Globus pallidus (tissue), 1 donor: ENCODE results near the gene IFNB1.

Source experiments
- DNase-seq: peaks from one replicate; pipeline ENCODE4 v3.0.0-alpha.2; 2015; ENCODE audit warnings: low spot score

The IFNB1 gene

DNA sequence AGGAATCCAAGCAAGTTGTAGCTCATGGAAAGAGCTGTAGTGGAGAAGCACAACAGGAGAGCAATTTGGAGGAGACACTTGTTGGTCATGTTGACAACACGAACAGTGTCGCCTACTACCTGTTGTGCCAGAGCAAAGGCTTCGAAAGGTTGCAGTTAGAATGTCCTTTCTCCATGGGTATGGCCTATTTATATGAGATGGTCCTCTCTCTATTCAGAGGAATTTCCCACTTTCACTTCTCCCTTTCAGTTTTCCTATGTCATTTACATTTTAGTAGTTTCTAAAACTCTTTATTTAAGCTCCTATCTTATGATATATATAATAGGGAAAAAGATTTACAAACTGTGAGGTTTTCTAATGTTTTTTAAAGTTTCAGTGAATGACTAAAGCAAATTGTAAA is at the start of gene IFNB1:
IFNB1 (minus strand) TSS at position 162 of the 400 bp plus-strand sequence; CDS start at position 89, 73 bp downstream.
- DNase-seq = no peak

DNA sequence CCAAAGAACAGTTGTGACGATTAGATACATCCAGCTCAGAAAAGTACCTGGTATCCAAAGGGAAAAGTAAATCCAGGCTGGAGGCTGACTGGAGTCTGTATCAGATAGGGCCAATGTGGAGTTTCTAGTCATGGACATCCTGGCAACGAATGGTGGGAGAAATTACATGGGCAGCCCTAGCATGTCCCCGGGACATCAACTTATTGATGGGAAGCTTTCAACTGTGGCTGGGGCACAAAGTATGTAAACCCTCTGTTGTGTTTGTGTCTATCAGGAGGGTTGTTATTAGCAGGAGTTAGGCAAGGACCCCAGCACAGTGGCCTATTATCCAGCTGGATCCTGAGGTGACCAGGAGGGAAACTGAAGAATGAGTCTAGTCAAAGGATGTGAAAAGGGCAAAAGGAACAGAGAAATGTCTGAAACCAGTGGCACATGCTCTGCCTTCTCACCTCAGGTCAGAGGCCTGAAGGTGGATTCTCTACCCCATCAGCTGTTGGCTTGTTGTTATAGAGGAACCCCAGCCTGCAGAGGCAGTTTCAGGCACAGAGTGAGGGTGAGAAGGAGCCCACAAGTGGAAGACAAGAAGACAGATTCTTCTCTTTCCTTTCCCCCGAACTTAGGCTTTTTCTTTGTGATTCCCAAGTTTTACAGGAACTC is 44.0 kb upstream of the IFNB1 start:
- no peak for DNase-seq

DNA sequence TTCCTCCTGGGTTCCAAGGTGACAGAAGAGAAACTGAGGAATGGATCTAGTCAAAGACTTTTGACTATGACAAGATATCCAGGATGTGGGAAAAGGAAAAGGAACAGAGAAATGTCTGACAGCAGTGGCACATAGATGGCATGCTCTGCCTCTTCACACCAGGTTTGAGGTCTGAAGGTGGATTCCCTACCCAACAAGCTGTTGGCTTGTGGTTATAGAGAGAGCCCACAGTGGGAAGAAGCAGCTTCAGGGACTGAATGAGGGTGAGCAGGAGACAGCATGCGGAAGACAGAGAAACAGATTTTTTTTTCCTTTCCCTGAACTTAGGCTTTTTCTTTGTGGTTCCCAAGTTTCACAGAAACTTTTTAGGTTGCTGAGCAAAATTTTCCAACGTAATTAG is 43.3 kb upstream of the IFNB1 start:
- DNase-seq = no peak

DNA sequence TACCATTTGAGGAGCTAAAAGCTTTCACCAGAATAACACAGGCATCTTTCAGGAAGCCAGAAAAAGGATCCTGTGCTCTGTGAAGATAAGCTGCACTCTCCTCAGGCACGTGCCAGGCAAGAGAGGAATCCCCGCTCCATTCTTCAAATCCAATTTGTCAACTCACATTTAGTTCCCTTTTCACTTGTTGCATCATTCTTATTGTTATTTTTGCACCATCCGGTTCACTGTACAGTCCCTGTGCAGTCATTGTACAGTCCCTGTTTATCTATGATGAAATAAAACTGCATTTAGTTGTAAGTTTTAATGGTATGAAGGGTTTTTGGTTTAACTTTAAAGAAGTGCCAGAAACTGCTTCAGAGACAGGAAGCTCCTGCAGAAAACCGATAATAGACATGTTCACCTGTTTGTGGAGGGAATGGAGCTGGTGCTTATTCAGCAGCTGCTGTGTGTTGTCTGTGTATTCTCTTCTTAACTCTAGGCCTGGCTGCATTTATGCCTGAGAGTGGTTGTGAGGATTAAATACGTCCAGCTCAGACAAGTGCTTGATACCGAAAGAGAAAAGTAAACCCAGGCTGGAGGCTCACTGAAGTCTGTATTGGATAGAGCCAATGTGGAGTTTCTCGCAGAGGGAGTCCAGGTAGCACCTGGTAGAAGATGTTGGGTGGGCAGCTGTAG is 41.5 kb upstream of the IFNB1 start:
- DNase-seq = no peak

DNA sequence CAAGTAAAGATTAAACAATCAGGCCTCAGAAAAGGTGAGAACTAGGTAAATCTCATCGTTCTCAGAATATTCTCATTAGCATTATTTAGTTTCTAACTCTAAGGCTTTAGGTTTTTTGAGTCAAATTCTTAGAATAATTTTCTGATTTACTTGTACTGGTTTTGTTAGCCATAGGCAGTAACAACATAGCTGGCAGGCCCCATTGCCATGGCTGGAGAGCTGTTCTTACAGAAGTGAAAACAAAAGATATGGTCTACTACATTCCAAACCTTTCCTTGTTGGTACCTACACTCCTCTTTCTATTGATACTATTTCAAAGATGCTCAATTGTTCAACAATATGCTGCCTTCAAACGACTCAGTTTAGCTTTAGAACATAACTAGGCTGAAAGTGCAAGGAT is 36.6 kb upstream of the IFNB1 start:
- DNase-seq = no peak

DNA sequence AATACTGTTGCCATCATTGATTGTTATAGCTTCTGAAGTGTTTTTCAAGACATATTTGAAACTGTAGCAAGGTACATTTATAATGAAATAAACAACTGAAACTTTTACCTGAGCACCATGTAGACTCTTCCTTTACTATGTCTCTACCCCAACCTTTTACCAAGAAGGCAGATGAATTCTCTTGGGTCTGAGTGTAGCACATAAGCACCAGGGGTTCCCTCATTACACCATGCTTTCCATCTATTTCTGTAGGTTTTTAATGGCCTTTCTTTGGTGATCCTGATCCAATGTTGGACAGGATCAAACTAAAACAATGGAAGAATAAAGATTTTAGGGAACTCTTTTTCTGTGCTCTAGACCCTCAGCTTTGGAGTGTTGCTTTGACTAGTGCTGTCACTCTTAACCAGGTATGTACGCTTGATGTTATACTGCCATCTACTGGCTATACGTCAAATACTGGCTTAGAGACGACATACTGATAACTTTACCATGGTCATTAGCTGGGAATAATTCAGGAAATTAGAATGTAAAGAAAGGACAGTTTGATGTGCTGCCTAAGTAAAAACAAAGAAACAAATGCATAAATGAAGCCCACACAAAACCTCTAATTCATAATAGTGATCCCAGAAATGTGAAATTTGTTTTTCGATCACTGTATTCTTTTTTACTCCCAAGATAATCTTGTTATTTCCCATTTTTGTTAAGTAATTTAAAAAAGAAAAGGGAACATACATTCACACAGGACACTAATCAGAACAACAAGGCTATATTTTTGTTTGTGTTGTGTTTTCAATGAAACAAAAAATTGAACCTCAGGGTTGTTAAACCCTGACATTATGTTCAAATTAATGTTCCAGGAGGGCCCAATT is 33.2 kb upstream of the IFNB1 start:
- peak; percentile 69 for DNase-seq

DNA sequence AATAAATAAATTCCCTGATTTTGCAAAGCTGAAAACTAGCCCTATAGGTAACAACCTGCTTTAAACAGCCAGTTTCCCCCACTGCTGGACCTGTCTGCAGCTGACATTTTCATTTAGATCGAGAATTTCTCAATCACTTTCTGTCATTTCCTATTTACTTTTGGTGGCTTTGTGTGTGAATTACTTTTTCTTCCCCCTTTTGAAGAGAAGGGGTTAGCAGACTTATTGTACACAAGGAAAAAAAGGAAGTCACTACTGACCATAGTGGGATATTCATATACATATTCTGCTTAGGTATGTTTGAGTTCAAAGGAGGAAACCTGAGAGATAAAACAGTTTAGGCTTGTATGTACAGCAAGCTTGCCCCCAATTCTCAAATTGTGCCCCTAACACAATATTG is 27.0 kb upstream of the IFNB1 start:
- DNase-seq = peak; percentile 16

DNA sequence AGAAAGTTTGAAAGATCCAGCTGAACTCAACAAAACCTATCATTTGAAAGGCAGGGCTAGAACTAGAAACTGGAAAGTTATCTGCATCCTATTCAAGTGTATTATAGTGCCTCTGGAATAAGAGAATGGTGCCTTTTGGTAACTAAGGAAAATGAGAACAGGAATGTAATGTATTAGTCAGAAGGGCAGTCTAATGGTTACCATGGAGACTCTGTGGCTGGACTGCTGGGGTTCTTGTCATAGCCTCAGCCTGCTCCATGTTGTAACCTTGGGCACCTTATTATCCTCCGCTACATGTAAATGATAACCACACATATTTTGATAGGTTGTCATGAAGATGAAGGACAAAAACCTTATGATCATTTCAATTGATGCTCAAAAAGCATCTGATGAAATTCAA is 24.6 kb upstream of the IFNB1 start:
- DNase-seq = no peak

DNA sequence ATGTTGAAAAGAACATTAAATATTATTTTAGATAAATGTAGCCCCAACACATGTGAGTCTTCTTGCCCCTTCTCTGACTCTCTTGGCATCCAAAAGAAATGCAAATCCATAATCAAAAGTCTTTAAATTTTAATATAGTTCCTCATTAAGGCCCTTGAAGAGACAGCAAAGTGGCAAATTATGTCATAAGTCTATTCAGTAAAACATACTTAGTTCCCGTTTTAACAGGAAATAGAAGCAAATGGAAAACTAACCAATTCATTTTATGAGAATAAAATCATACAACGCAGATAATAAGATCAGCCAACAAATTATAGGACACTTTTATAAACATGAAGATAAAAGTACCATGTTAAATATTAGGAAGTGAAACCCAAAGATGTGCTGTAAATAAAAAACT is 20.1 kb upstream of the IFNB1 start:
- DNase-seq = no peak

DNA sequence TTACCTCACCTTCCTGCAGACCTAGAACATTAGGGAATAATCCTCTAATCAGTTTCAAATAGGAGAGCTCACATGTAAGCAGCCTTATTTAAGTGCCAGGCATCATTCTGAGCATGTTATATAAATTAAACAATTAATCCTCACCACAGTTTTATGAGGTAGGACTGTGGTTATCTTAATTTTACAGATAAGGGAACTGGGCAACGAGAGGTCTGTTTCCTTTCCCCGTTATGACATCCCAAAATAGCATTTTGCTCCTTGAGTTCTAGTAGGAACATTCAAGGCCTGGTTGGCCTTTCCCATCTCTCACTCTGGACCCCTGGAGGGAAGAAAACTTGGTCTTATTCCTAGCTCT is 19.1 kb upstream of the IFNB1 start:
- DNase-seq = no peak

DNA sequence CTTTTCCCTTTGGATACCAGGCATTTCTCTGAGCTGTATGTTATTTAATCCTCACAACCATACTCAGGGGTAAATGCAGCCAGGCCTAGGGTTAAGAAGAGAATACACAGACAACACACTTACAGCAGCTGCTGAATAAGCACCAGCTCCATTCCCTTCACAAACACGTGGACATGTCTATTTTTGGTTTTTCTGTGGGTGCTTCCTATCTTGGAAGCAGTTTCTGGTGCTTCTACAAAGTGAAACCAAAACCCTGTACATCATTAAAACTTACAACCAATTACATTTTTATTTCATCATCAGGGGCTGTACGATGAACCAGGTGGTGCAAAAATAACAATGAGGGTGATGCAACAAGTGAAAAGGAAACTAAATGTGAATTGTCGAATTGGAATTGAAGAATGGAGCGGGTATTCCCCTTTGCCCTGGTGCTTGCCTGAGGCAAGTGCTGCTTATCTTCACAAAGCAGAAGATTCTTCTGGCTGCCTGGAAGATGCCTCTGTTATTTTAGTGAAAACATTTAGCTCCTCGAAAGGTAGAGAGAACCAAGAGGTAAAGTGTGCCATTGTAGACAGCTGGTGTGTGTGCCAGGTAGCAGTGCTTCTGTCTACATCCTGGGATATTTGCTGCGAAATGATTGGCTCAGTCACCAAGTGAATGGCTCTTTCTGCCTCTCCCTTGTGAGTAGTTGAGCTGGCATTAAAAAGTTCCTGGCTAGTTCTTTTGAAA is 18.6 kb upstream of the IFNB1 start:
- DNase-seq = peak; percentile 42

DNA sequence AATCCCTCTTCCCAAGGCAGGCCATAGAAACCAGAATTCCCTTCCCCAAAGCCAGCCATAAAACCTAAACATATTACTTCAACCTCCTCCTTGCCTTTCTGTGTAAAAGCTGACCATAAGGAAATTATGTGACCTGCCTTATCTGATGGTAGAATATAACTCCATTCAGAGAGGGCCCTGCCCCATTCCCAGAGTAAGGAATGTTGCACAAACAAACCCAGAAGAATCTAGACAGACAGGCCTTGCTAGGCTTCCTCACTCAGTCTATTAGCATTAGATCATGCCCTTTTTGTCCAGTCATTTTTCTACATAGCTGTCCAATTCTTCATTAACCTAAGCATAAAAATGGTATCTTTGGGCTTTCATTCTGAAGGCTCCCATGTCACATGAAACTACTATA is 17.8 kb upstream of the IFNB1 start:
- DNase-seq = no peak

DNA sequence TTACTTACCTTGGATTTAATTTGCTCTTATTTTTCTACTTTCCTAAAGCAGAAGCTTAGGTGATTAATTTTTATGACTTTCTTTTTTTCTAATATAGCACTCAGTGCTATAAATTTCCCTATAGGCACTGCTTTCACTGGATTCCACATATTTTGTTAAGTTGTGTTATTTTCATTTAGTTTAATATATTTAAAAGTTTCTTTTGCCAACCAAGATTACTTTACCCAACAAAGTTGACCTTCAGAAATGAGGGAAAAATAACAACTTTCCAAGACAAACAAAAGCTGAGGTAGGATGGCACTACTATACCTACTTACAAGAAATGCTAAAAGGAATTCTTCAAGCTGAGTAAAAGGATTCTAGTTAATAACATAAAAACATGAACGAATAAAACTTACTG is 8.8 kb upstream of the IFNB1 start:
- DNase-seq = no peak

DNA sequence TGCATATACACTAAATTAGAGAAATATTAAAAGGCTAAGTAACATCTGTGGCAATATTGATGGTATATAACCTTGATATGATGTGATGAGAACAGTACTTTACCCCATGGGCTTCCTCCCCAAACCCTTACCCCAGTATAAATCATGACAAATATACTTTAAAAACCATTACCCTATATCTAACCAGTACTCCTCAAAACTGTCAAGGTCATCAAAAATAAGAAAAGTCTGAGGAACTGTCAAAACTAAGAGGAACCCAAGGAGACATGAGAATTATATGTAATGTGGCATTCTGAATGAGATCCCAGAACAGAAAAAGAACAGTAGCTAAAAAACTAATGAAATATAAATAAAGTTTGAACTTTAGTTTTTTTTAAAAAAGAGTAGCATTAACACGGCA is 7.3 kb upstream of the IFNB1 start:
- no peak for DNase-seq

DNA sequence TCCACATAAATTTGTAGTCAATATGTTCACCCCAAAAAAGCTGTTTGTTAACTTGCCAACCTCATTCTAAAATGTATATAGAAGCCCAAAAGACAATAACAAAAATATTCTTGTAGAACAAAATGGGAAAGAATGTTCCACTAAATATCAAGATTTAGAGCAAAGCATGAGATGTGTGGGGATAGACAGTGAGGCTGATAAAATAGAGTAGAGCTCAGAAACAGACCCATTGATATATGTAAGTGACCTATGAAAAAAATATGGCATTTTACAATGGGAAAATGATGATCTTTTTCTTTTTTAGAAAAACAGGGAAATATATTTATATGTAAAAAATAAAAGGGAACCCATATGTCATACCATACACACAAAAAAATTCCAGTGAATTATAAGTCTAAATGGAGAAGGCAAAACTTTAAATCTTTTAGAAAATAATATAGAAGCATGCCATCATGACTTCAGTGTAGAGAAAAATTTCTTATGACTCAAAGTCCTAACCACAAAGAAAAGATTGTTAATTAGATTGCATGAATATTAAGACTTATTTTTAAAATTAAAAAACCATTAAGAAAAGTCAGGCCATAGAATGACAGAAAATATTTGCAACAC is 6.6 kb upstream of the IFNB1 start:
- no peak for DNase-seq

DNA sequence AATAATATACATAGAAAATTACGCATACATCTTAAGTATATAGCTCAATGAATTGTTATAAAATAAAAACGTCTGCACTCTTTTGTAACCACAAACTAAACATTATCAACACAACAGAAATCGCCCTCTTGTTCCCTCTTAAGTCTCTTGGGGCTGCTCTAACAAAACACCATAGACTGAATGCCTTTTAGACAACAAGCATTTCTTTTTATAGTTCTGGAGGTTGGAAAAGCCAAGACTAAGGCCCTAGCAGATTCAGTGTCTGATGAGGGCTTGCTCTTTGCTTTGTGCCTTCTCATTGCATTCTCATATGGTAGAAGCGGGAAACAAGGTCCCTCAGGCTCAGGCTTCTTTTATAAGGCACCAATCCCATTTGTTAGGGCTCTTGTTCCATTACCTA is 4.9 kb upstream of the IFNB1 start:
- no peak for DNase-seq

DNA sequence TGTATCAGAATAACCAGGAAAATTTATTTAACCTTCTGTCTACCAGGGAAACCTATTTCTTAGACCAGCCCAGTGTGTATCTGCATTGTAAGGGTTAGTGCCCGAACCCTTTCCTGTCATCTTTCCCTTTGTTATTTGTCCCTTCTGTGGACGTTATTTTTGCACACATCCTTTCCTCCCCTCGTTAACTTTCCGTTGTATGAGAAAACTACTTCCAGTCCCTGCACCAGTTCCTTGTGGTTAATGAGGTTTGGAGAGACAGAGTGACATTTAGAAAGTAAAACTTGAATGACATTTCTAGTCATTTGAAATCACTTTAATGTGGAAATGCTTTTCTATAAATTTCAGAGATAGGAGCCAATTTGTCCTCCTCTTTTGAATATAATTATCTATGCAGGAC is 4.3 kb upstream of the IFNB1 start:
- no peak for DNase-seq

DNA sequence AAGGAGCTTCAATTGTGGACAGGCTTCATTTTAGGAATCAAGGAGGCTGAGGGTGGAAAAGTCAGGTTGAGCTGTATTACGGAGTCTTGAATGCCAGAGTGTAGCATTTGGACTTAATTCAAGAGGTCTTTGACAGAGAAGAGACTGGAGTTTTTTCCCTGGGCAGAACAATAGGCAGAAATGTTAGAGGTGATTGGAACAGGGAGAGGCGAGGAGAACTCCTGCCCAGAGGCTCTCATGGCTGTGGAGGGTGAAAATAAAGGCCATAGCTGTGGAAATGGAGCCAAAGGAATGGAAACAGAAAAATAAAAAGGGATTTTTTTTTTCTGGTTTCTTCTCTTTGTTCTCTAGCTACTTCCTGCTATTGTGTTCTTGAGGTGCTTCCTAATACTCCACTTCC is 3.7 kb upstream of the IFNB1 start:
- DNase-seq = no peak

DNA sequence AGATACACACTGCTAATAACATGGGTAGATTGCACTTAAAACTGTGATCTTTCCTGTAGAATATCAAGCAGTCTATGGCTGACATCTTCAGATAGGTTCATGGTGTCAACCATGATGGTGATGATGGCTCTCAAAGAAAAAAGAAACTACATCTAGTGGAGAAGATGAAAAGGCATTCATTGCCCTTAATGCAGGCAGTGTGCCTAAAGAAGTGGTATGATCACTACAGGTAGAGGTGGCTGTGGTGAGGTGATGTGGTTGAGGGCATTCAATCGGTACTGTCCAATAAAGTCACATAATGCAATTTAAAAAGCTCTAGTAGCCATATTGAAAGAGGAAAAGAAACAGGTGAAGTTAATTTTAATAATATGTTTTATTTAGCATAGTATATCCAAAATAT is 3.1 kb upstream of the IFNB1 start:
- no peak for DNase-seq

DNA sequence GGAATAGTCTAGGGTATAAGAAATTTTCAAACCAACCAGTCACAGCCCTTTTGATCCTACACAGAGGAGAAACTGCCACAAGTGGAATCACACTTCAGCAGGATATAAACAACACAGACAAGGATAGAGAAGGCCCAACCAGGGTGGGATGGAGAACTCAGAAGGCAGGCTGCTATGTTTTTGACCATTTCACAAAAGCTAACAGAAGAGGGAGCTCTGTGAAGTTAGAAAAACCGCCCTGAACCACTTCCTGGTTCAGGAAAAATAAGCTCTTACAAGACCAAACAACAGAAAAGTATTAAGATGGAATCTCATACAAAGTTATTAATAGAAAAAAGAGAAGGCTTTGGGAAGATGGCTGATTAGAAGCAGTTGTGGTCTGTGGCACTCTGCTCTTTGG is 960 bp upstream of the IFNB1 start:
- DNase-seq = no peak

DNA sequence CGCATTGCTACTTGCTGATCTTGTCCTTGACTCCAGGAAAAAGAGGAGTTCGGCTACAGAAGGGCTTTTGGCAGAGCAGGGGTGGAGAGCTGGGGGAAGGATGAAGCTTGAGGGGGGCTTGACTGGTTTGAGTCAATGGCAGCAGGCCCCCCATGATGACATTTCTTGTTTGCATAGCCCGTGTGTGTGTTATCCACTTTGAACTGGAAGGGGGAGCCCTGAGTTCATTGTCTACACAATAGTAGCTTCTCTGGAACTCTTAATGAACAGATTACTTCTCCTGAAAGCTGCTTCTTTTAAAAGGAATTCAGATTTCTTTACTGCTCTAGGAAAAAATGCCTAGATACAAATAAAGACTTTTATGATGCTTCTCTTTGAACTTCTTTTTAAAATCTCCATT is 2.3 kb downstream of the IFNB1 start:
- DNase-seq = no peak

DNA sequence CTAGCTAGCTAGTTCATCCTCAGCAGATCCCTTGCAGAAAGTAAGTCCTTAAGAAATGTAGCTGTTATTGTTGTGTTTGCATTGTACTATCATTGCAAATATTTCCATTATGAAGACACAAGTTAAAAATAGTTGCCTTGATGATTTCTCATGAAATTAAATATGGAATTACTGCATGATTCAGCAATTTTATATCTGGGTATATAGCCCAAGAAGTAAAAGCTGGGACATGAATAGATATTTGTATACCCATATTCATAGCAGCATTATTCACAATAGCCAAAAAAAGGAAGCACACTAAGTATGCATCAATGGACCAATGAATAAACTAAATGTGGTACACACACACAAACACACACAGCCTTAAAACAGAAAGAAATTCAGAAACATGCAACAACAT is 6.8 kb downstream of the IFNB1 start:
- no peak for DNase-seq
